ENCODE results near the gene ARVCF. TPM values are rescaled to one million over a fixed set of nuclear protein-coding genes. Genes with fewer than 3 reads are reported as not detected.

The ARVCF gene
- total and polyA plus RNA-seq, 2 donors (not counting 1 experiment from before 2014, with no cell fraction given): 2.2 to 6.7 TPM

GRCh38 chr22:19930551-19931486 lies 85.8 kb downstream of the ARVCF start:
- H3K27me3 ChIP-seq (replicated peaks in 1 of 4; ENCODE audit: control extremely low read depth in 1 of 4, control insufficient read depth in 3 of 4, insufficient read depth in 4 of 4, low read length in 3 of 4): no peaks in the 10 kb centered on the region
- no peaks in the 10 kb centered on the region for H3K79me2 ChIP-seq (ENCODE audit: control insufficient read depth, insufficient read depth, low read length)
- H3K9me3 Mint-ChIP-seq (ENCODE audit: insufficient read depth): no peaks in the 10 kb centered on the region
- TF ChIP-seq EZH2 (IDR thresholded peaks at IDR 0.05; ENCODE audit: borderline replicate concordance, insufficient read depth, low read depth, low read length, poor library complexity, severe bottlenecking): no peak
- TF ChIP-seq, protein P1, sequence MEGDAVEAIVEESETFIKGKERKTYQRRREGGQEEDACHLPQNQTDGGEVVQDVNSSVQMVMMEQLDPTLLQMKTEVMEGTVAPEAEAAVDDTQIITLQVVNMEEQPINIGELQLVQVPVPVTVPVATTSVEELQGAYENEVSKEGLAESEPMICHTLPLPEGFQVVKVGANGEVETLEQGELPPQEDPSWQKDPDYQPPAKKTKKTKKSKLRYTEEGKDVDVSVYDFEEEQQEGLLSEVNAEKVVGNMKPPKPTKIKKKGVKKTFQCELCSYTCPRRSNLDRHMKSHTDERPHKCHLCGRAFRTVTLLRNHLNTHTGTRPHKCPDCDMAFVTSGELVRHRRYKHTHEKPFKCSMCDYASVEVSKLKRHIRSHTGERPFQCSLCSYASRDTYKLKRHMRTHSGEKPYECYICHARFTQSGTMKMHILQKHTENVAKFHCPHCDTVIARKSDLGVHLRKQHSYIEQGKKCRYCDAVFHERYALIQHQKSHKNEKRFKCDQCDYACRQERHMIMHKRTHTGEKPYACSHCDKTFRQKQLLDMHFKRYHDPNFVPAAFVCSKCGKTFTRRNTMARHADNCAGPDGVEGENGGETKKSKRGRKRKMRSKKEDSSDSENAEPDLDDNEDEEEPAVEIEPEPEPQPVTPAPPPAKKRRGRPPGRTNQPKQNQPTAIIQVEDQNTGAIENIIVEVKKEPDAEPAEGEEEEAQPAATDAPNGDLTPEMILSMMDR (IDR thresholded peaks at IDR 0.05): no peak
- no peak overlapping the region for H3K4me3 ChIP-seq (ENCODE audit: control extremely low read depth in 1 of 5, extremely low read depth in 1 of 5, insufficient read depth in 1 of 5, low read depth in 2 of 5, low read length in 4 of 5)
- H3K9ac ChIP-seq (ENCODE audit: low read length): no peak overlapping the region
- no peak for ATAC-seq (ENCODE audit: low read depth)
- no peaks in the 10 kb centered on the region for H3K4me1 Mint-ChIP-seq
- H3K36me3 ChIP-seq (replicated peaks in 1 of 2; ENCODE audit: control extremely low read depth in 1 of 2, control insufficient read depth in 1 of 2, extremely low read depth in 1 of 2, insufficient read depth in 2 of 2, low read length in 1 of 2): no peaks in the 10 kb centered on the region
- H3K4me1 ChIP-seq (ENCODE audit: control insufficient read depth in 2 of 2, insufficient read depth in 2 of 2, low read length in 2 of 2): no peaks in the 10 kb centered on the region
- no peak overlapping the region for H3K27ac ChIP-seq (ENCODE audit: low read length in 2 of 2)
- WGBS (ENCODE audit: insufficient coverage): 94% methylated on average over 17 of the region's 21 CpGs
- intact Hi-C loops (cut with micrococcal nuclease): no loop called here
- no peak overlapping the region for H3K27ac Mint-ChIP-seq
- CTCF ChIA-PET: interaction anchor here (0.6 kb wide), 1 partner anchor 20 kb away, joined by 5 read pairs; no protein-coding TSS in a partner anchor
- H2AFZ ChIP-seq (ENCODE audit: insufficient read depth, low read depth, low read length, poor library complexity, severe bottlenecking): no peak overlapping the region
- peaks cover 0 to 9% (median 3%) of the 10 kb centered on the region in 3 donors for H3K9me3 ChIP-seq (ENCODE audit: control extremely low read depth in 1 of 3, control insufficient read depth in 2 of 3, insufficient read depth in 1 of 3, low read length in 2 of 3)
- H3K27me3 Mint-ChIP-seq: no peaks in the 10 kb centered on the region
- no peak for DNase-seq
- H4K20me1 ChIP-seq (ENCODE audit: control insufficient read depth, insufficient read depth, low read length, poor library complexity, severe bottlenecking): no peaks in the 10 kb centered on the region
- POLR2A ChIA-PET: no interaction called here
- H3K4me3 Mint-ChIP-seq: no peak overlapping the region
- H3K4me2 ChIP-seq (replicated peaks; ENCODE audit: low read depth, low read length, poor library complexity, severe bottlenecking): no peak overlapping the region

Data from B cell (primary cell).